Keratinocyte (primary cell): ENCODE results near the gene ZKSCAN1. TPM values are rescaled to one million over a fixed set of nuclear protein-coding genes. Genes with fewer than 3 reads are reported as not detected.

Experiments
- DNase-seq: peaks from one replicate; pipeline ENCODE4 v3.0.0-alpha.2; 2011; ENCODE audit warnings: low read depth, missing footprints, low spot score
- FAIRE-seq: peaks from 2 replicates; lab custom pipeline; 2011; peaks lifted over from hg19 to GRCh38; lab: Jason Lieb, UNC
- H2AFZ ChIP-seq: 2 replicates; pipeline ENCODE4 v1.6.0; 2012; ENCODE audit warnings: low read length, control low read depth, inconsistent platforms; ENCODE audit not compliant: control insufficient read depth
- H3K27ac ChIP-seq: 2 replicates; pipeline ENCODE4 v1.5.1; 2011; ENCODE audit warnings: low read length; ENCODE audit not compliant: control insufficient read depth, insufficient read depth
- H3K27me3 ChIP-seq: 3 replicates; pipeline ENCODE4 v1.6.0; 2011; ENCODE audit warnings: low read length; ENCODE audit not compliant: control insufficient read depth, insufficient read depth; ENCODE audit errors: extremely low read depth
- H3K36me3 ChIP-seq, 2 experiments: 2 replicates in 1 of 2; 3 replicates in 1 of 2; pipeline ENCODE4 v1.5.1; 2011; ENCODE audit warnings: low read length in 2 of 2, mild to moderate bottlenecking in 1 of 2; ENCODE audit not compliant: control insufficient read depth in 2 of 2, insufficient read depth in 2 of 2; ENCODE audit errors: extremely low read depth in 1 of 2
- H3K4me1 ChIP-seq: 3 replicates; pipeline ENCODE4 v1.5.1; 2011; ENCODE audit warnings: low read length; ENCODE audit not compliant: control insufficient read depth, insufficient read depth; ENCODE audit errors: extremely low read depth
- H3K4me2 ChIP-seq: 3 replicates; pipeline ENCODE4 v1.6.0; 2011; ENCODE audit warnings: low read depth, low read length; ENCODE audit not compliant: control insufficient read depth, insufficient read depth; ENCODE audit errors: extremely low read depth
- H3K4me3 ChIP-seq, 3 experiments: fragments of 200-600 bp in 1 of 3; sonication (generic) in 1 of 3; 2 replicates in 2 of 3; 3 replicates in 1 of 3; pipeline ENCODE4 v1.5.1; 2011 to 2016; ENCODE audit warnings: low read length in 3 of 3, mild to moderate bottlenecking in 3 of 3, control low read depth in 2 of 3, inconsistent platforms in 1 of 3, low read depth in 1 of 3, mixed read lengths in 1 of 3, mixed run types in 1 of 3, moderate library complexity in 1 of 3; ENCODE audit not compliant: control insufficient read depth in 2 of 3, insufficient read depth in 2 of 3; ENCODE audit errors: extremely low read depth in 1 of 3
- H3K79me2 ChIP-seq: 2 replicates; pipeline ENCODE4 v1.6.0; 2012; ENCODE audit warnings: low read length; ENCODE audit not compliant: control insufficient read depth, insufficient read depth
- H3K9ac ChIP-seq: 3 replicates; pipeline ENCODE4 v1.6.0; 2011; ENCODE audit warnings: low read length; ENCODE audit not compliant: control insufficient read depth, insufficient read depth; ENCODE audit errors: extremely low read depth
- H3K9me1 ChIP-seq: 3 replicates; pipeline ENCODE4 v1.6.0; 2011; ENCODE audit warnings: low read length; ENCODE audit not compliant: control insufficient read depth, insufficient read depth; ENCODE audit errors: extremely low read depth
- H3K9me3 ChIP-seq: 2 replicates; pipeline ENCODE4 v1.5.1; 2012; ENCODE audit warnings: low read depth, low read length; ENCODE audit not compliant: control insufficient read depth
- H4K20me1 ChIP-seq: 3 replicates; pipeline ENCODE4 v1.6.0; 2011; ENCODE audit warnings: low read length; ENCODE audit not compliant: control insufficient read depth, insufficient read depth; ENCODE audit errors: extremely low read depth
- CTCF ChIP-seq, 3 experiments: IDR thresholded peaks in 1 of 3; conservative IDR thresholded peaks in 1 of 3; optimal IDR thresholded peaks in 1 of 3; 2 replicates in 2 of 3; 3 replicates in 1 of 3; pipeline versions ENCODE3 to v1.5.1; 2011; ENCODE audit warnings: low read length in 3 of 3, mild to moderate bottlenecking in 3 of 3, moderate library complexity in 2 of 3, control low read depth in 1 of 3, inconsistent platforms in 1 of 3; ENCODE audit not compliant: insufficient read depth in 2 of 3; ENCODE audit errors: extremely low read depth in 1 of 3
- EZH2 ChIP-seq: IDR thresholded peaks from one replicate; pipeline ENCODE4 v1.6.1; 2012; ENCODE audit warnings: inconsistent platforms, mild to moderate bottlenecking, low read length, moderate library complexity
- dilution Hi-C: fragments of 300-500 bp; cut with MboI; formaldehyde crosslinking; loops from one replicate; pipeline ENCODE4 v1.7.0; 2020; ENCODE audit warnings: low sequenced_read_pairs; ENCODE audit not compliant: extremely low pct_ligation_motif_present
- polyA plus RNA-seq, 5 experiments: library from polyadenylated mRNA; depleted of rRNA in 3 of 5; stranded (reverse) in 3 of 5; stranded (forward) in 1 of 5; unstranded in 1 of 5; fragments of >200 nt; gene quantifications; 1 replicate in 1 of 5; 2 replicates in 3 of 5; 3 replicates in 1 of 5; pipeline versions ENCODE4 v1.2.1 to v1.2.3, GENCODE V29; 2011 to 2012; ENCODE audit warnings: missing spikeins in 2 of 5, low read depth in 1 of 5, low replicate concordance in 1 of 5

Gene ZKSCAN1
- polyA plus RNA-seq, 1 donor (not counting 4 experiments of a cell fraction or from before 2014, with no cell fraction given): 24.7 TPM

GRCh38 chr7:100048680-100049079 is 33.3 kb downstream of the ZKSCAN1 start:
- no peak for DNase-seq
- no peak for FAIRE-seq
- TF ChIP-seq EZH2 (no peak), CTCF (optimal IDR thresholded peaks at IDR 0.05 in 1 of 3, IDR thresholded peaks at IDR 0.05 in 1 of 3, conservative IDR thresholded peaks at IDR 0.05 in 1 of 3; ENCODE audit: extremely low read depth in 1 of 3, insufficient read depth in 2 of 3, low read length in 3 of 3) (no peak)
- H4K20me1 ChIP-seq: no peaks in the 10 kb centered on the region
- no peak overlapping the region for H3K4me3 ChIP-seq
- H3K27me3 ChIP-seq: no peaks in the 10 kb centered on the region
- no peak overlapping the region for H2AFZ ChIP-seq
- no peaks in the 10 kb centered on the region for H3K36me3 ChIP-seq
- peaks cover 17% of the 10 kb centered on the region for H3K4me1 ChIP-seq
- no peaks in the 10 kb centered on the region for H3K9me3 ChIP-seq
- H3K9me1 ChIP-seq: no peaks in the 10 kb centered on the region
- no peak overlapping the region for H3K9ac ChIP-seq
- H3K79me2 ChIP-seq: peaks cover 16% of the 10 kb centered on the region
- no peak overlapping the region for H3K27ac ChIP-seq
- no peak overlapping the region for H3K4me2 ChIP-seq
- dilution Hi-C loops: no loop called here

- Histone ChIP-seq H3K36me3 (no peaks in the 10 kb centered on the region), H3K27ac (peak within 1 kb of the TSS; percentile 90), H3K9me1 (no peaks in the 10 kb centered on the region), H3K27me3 (no peaks in the 10 kb centered on the region), H3K4me2 (peak within 1 kb of the TSS; percentile 91), H3K9ac (peak within 1 kb of the TSS; percentile 91), H3K79me2 (peaks cover 16% of the 10 kb centered on the region), H2AFZ (peak within 1 kb of the TSS; percentile 94), H4K20me1 (no peaks in the 10 kb centered on the region), H3K4me1 (peaks cover 15% of the 10 kb centered on the region), H3K9me3 (no peaks in the 10 kb centered on the region), H3K4me3 (peak within 1 kb of the TSS; percentile 78 to 97 (median 91))
- peak; percentile 41 for DNase-seq
- no peak for FAIRE-seq
- TF ChIP-seq CTCF (optimal IDR thresholded peaks at IDR 0.05 in 1 of 3, IDR thresholded peaks at IDR 0.05 in 1 of 3, conservative IDR thresholded peaks at IDR 0.05 in 1 of 3; ENCODE audit: extremely low read depth in 1 of 3, insufficient read depth in 2 of 3, low read length in 3 of 3) (peak; percentile 10 to 20 (median 16)), EZH2 (no peak)
- dilution Hi-C loops: no loop called here
Observed at GRCh38 chr7:100049441-100050291, 34.3 kb downstream of the ZKSCAN1 start, which contains the start of gene ZSCAN21. Gene ZSCAN21 (plus strand): TSS chr7:100049774. CDS start chr7:100057007, 7,233 bp downstream.
